ENCODE measurements around the gene FBXL13. TPM values are rescaled to one million over a fixed set of nuclear protein-coding genes. Genes with fewer than 3 reads are reported as not detected.

FBXL13 gene
- total RNA-seq, 1 donor from 2014 or later = 4.7 TPM

DNA sequence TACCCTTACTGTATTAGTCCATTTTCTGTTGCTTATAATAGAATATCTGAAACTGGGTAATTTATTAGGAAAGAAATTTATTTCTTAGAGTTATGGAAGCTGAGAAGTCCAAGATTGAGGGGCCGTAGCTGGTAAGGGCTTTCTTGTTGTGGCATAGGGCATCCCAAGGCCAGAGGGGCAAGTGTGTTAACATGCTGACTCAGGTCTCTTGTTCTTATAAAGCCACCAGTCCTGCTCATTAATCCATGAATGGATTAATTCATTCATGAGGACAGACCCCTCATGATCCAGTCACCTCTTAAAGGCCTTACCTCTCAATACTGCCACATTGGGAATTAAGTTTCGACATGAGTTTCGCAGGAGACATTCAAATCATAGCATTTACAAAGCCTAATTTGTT is 2.7 kb upstream of the FBXL13 start:
- no peaks in the 10 kb centered on the region for H3K9me3 Mint-ChIP-seq
- no peak overlapping the region for H3K27ac Mint-ChIP-seq
- peaks cover 18% of the 10 kb centered on the region for H3K4me1 Mint-ChIP-seq
- no peak overlapping the region for H3K4me3 Mint-ChIP-seq
- H3K27me3 Mint-ChIP-seq (ENCODE audit: low read depth) = no peaks in the 10 kb centered on the region
- DNase-seq (ENCODE audit: low spot score in 2 of 2, unreplicated experiment in 2 of 2) = no peak
- peaks cover 9% of the 10 kb centered on the region for H3K36me3 Mint-ChIP-seq
- TF ChIP-seq, protein P1, sequence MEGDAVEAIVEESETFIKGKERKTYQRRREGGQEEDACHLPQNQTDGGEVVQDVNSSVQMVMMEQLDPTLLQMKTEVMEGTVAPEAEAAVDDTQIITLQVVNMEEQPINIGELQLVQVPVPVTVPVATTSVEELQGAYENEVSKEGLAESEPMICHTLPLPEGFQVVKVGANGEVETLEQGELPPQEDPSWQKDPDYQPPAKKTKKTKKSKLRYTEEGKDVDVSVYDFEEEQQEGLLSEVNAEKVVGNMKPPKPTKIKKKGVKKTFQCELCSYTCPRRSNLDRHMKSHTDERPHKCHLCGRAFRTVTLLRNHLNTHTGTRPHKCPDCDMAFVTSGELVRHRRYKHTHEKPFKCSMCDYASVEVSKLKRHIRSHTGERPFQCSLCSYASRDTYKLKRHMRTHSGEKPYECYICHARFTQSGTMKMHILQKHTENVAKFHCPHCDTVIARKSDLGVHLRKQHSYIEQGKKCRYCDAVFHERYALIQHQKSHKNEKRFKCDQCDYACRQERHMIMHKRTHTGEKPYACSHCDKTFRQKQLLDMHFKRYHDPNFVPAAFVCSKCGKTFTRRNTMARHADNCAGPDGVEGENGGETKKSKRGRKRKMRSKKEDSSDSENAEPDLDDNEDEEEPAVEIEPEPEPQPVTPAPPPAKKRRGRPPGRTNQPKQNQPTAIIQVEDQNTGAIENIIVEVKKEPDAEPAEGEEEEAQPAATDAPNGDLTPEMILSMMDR (IDR thresholded peaks at IDR 0.05; ENCODE audit: unreplicated experiment) = no peak

DNA sequence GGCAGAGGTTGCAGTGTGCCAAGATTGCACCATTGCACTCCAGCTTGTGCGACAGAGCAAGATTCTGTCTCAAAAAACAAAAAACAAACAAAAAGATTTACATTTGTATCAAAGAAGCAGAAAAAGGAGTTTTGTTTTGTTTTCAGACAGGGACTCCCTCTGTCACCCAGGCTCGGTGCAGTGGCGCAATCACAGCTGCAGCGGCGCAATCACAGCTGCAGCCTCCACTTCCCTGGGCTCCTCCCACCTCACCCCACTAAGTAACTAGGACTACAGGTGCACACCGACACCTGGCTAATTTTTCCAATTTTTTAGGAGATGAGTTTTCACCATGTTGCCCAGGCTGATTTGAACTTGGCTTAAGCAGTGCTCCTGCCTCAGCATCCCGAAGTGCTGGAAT is 2.2 kb upstream of the FBXL13 start:
- Mint-ChIP-seq H3K36me3 (peaks cover 9% of the 10 kb centered on the region), H3K27ac (no peak overlapping the region), H3K4me3 (no peak overlapping the region), H3K9me3 (no peaks in the 10 kb centered on the region), H3K27me3 (ENCODE audit: low read depth) (no peaks in the 10 kb centered on the region), H3K4me1 (peaks cover 18% of the 10 kb centered on the region)
- TF ChIP-seq, protein P1 (IDR thresholded peaks at IDR 0.05; ENCODE audit: unreplicated experiment) = no peak
- DNase-seq (ENCODE audit: low spot score in 2 of 2, unreplicated experiment in 2 of 2) = no peak

DNA sequence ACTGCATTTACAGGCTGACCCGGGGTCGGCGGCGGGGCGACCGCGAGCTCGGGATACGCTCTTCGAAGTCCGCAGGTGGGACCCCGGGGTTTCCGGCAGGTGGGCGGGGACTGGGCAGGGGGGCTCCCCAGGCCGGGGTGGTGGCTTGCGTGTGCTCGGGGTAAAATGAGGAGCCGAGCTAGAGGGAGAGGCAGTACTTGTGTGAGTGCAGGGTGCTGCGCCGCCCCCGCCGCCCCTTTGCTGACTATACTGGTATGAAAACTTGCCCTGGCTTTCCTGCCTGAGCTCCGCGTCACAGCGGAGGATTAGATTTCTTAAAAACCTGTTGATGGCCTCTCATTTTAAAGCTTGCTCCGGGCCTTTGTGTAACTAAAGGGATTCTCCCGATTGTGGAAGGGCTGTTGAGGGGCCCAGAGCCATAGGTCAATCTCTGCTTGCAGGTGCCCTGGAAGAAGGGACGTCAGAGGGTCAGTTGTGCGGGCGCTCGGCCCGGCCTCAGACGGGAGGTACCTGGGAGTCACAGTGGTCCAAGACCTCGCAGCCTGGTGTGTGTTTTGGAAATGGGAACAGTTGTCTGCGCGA is 832 bp upstream of the FBXL13 start:
- Mint-ChIP-seq H3K27me3 (ENCODE audit: low read depth) (no peaks in the 10 kb centered on the region), H3K27ac (peak overlapping the region; percentile 97), H3K9me3 (no peaks in the 10 kb centered on the region), H3K36me3 (peaks cover 9% of the 10 kb centered on the region), H3K4me1 (peaks cover 18% of the 10 kb centered on the region), H3K4me3 (peak overlapping the region; percentile 96)
- DNase-seq (ENCODE audit: low spot score in 2 of 2, unreplicated experiment in 2 of 2) = peak; percentile 46 to 69
- TF ChIP-seq, protein P1 (IDR thresholded peaks at IDR 0.05; ENCODE audit: unreplicated experiment) = no peak

DNA sequence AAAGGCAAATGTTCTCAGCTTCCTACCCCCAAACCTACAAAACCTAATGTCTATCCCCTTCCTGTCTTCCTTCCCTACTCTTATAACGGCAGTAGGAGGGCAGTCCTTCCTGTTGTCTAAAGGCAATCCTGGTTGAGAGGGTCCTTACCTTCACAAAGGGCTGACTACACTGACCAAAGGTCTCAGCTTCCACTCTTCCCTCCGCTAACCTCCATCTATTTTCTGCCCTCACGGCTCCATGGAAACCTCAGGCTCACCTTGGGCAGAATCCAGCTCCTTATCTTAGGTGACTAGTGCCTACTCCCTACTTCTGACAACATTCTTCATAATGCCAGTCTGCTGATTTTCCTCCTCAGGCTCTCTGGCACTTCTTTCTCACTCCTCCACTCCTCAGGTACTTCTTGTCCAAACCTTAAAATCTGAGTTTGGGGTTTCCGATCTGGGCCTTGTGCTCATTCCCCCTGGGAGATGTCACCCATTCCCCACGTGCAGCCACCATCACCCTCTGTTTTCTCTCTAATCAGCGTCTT is 542 bp downstream of the FBXL13 start:
- peak overlapping the region; percentile 81 for H3K4me3 Mint-ChIP-seq
- no peak for DNase-seq (ENCODE audit: low spot score in 2 of 2, unreplicated experiment in 2 of 2)
- H3K4me1 Mint-ChIP-seq = peaks cover 18% of the 10 kb centered on the region
- H3K36me3 Mint-ChIP-seq = peaks cover 8% of the 10 kb centered on the region
- TF ChIP-seq, protein P1 (IDR thresholded peaks at IDR 0.05; ENCODE audit: unreplicated experiment) = no peak
- no peaks in the 10 kb centered on the region for H3K9me3 Mint-ChIP-seq
- H3K27me3 Mint-ChIP-seq (ENCODE audit: low read depth) = no peaks in the 10 kb centered on the region
- H3K27ac Mint-ChIP-seq = peak overlapping the region; percentile 94

DNA sequence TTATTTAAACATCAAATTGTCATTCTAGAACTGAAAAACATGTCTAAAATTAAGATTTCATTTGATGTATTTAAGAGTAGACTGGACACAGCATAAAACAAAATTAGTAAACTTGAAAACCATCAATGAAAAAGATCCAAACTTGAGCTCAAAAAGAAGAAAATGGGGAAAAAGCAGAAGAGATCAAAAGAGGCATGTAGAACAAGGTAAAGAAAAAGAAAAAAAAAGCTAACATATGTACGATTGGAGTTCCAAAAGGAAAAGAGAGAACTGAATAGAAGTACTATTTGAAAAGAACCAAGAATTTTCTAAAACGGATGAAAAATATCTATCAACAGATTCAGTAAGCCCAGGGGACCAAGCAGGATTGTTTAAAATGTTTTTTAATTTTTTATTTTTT is 3.6 kb downstream of the FBXL13 start:
- H3K36me3 Mint-ChIP-seq = no peaks in the 10 kb centered on the region
- TF ChIP-seq, protein P1 (IDR thresholded peaks at IDR 0.05; ENCODE audit: unreplicated experiment) = no peak
- peaks cover 16% of the 10 kb centered on the region for H3K4me1 Mint-ChIP-seq
- DNase-seq (ENCODE audit: low spot score in 2 of 2, unreplicated experiment in 2 of 2) = no peak
- H3K9me3 Mint-ChIP-seq = peaks cover 12% of the 10 kb centered on the region
- H3K27me3 Mint-ChIP-seq (ENCODE audit: low read depth) = no peaks in the 10 kb centered on the region
- no peak overlapping the region for H3K4me3 Mint-ChIP-seq
- H3K27ac Mint-ChIP-seq = no peak overlapping the region
